GM21529 (cell line): ENCODE data around the gene SELENBP1.
A peak's percentile ranks its signal among the peaks of the same experiment; 100 is the strongest.

Source experiments
- ATAC-seq: cut with Tn5 transposase; IDR thresholded peaks from one replicate; pipeline ENCODE4 v1.9.1; 2021; ENCODE audit not compliant: unreplicated experiment

The SELENBP1 gene

DNA sequence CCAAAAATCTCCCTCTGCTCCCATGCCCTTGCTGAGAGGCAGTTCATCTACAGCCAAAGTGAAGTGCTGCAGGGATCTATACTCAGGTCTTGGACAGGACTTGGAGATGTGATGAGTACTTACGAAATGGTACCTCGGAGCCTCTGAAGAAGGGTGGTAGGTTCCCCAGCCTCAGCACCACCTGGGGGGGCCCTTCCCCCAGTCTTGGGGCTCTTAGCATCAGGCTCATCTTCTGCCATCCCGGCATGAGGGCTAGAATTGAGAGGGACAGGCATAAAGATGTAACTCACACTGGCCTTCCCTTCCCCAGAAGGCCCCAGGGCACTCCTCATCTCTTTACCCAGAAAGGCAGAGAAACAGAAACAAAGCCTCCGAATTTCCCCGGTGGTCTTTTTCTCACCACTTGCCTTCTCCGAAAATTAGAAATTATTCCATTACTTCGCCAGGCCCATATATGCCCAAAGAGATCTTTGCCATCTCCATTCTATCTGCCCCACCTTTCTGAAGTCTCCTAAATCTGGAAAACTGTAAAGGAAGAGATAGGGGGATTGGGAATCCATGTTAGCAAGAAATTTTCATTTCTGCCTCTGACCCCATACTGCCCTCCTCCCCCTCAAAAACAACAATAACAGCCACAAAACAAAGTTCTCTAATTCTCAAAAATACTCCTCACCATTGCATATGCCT lies 26.3 kb downstream of the SELENBP1 start:
- no peak for ATAC-seq

DNA sequence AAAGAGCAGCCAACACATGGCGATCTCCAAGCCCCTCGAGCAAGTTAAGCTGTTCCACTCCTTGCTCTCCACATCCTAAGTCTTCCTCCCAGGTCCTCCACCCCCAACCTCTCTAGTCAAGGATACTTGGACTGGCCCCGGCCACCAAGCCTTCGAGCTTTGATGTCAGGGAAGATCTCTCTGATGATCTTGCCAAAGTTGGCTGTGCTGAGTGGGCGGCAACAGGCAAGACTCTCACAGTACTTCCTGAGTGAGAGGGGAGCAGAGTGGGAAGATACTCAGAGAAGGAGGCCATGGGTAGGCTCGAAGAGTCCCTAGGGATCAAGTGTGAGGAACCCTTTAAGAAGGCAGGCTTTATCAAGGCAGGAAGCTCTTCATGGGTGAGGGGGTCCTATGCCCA lies 28.2 kb downstream of the SELENBP1 start:
- no peak for ATAC-seq

DNA sequence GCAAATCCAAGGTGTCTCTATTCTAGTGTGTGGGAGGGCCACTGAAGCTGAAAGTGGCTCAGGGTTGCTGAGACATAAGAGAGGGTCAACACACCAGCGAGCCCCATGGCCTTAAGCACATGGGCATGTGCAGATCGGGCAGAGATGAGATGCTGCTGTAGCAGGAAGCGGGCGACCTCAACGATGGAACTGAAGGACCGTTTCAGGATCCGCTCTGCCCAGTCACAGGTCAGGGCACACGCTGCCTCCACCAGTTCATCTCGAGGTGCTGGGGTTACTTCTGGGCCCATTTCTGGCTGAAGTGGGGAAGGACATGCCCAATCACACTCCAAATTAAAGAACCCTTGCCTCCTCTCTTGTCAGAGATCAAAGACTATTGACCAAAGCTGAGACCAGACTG lies 28.9 kb downstream of the SELENBP1 start:
- ATAC-seq, result no peak

DNA sequence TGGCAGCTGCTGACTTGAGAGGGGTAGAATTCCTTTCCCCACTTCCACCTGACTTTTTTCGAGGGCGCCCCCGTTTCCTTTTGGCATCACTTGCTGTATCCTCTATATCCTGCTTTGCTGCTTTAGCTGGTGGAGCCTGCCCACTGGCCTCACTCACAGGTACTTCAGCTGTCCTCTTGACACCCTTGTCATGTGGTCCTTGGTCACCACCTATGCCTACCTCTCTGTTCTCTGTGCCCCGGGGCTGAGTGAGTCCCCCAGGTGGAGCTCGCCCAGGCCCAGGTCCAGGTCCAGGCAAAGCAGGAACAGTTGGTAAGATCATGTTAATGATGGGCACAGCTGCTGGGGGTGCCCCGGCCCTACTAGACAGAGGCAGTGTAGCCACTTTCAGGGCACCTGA lies 29.9 kb downstream of the SELENBP1 start:
- ATAC-seq, result no peak

DNA sequence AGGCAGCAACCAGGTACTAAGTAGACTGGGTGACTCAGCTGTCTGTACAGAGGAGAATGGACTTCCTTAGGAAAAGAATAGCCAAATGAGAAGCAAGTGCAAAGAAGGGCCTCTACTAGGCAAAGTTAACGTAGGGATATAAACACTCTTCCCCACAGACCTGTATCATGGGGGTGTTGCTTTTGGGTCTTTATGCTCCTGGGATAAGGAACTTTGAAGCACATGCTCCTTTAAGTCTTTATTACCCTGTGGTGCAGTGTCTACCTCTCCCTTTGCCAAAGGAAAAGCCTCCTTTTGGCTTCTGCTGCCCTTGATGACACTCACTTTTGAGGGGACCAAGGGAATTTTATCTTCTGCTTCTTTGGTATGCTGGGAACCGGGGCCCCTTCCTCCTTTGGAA lies 30.5 kb downstream of the SELENBP1 start:
- ATAC-seq, result no peak

DNA sequence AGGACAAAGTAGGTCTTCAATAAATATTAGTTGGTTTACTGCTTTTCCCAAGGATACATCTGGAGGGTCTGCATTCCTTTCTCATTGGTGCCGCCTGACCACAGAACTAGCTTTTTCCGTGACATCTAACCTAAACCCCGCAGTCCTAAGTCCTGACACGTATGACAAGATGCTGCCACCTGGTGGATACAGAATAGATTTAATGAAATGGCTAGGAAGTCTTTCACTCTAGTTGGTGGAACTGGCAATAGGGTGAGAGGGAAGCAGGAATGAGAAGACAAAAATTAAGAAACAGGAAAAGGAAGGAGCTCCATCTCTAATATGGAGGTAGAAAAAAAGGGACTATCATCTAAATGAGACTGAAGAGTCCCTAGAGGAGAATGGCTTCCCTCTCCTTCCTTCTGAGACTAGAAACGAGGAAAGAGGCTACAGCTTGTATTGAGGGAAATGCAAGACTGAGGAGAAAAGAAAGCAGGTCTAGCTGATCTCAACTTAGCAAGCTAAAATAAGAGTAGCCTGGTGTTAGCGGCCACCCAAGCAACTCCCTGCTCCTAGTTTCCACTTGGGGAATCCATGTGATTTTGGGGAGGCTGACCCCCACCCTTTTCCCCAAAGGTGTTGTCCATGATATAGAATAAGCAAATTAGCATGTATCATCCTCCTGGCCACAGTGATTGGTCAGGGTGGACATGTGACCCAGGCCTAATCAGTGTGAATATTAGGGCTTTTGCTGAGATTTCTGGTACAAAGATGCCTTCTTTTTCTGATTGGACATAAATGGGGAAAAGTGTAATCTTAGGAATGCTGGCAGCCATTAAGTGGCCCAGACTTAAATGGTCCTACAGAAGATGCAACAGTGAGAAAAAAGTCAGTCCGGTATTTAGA lies 31.4 kb downstream of the SELENBP1 start:
- ATAC-seq, result peak; percentile 64

DNA sequence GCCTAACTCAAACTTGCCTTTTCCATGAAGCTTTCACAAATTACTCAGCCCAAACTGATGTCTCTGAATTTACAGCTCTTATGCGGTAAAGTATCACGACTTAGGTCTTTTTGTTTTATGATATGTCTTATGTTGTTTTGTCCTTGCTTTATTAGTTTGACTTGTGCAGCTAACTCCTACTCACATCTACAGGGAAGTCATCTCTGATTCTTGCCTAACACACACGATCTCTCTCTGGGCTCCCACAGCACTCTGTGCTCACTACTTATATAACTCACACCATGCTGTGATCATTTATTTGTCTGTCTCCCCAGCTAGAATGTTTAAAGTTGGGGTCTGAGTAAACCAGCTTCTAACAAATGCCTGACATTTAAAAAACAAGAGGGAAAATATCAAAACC lies 35.9 kb downstream of the SELENBP1 start:
- ATAC-seq, result no peak

DNA sequence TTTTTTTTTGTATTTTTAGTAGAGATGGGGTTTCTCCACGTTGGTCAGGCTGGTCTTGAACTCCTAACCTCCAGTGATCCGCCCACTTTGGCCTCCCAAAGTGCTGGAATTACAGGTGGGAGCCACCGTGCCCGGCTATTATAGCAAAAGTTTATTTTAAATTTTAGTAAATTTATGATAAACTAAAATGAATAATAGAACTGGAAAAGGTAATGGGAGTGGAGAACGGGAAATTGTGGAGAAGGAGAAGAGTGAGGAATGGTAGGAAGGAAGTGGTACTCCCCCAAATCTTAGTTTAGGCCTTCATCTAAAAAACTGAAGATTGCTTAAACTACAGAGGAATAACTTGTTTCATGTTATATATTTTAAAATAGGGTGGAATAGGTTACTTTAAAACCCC lies 37.7 kb downstream of the SELENBP1 start:
- ATAC-seq, result no peak

DNA sequence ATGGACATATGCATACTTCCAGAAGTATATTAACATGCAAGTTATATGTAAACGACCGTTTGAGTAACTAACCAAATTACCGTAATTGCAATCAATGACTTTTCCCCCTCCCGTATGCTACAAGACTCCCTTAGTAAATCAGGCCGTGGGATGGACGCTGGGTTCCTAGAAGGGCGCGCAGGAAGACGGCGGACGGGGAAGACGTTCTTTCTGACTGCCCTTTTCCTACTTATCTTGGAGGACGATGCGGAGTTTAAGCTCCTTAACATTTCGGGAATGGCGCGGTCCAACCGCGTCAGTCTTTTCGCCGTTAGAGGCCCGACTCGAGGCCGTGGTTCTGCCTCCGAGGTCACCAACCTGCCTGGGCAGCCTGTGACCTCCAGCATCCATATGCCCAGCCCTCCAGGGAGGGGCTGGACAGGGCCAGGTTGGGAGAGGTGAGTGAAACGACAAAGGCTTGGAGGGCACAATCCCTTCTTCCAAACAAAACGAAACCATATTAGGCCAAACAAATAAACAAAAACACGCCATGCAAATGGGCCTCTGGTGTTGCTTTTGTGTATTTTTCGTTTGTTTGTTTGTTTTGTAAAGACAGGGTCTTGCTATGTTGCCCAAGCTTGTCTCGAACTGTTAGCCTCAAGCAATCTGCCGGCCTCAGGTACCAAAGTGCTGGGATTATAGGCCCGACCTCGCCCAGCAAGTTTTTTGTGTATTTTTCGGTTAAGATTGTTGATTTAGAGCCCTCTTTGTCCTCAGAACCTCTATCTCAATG lies 44.4 kb downstream of the SELENBP1 start:
- ATAC-seq, result peak; percentile 5

DNA sequence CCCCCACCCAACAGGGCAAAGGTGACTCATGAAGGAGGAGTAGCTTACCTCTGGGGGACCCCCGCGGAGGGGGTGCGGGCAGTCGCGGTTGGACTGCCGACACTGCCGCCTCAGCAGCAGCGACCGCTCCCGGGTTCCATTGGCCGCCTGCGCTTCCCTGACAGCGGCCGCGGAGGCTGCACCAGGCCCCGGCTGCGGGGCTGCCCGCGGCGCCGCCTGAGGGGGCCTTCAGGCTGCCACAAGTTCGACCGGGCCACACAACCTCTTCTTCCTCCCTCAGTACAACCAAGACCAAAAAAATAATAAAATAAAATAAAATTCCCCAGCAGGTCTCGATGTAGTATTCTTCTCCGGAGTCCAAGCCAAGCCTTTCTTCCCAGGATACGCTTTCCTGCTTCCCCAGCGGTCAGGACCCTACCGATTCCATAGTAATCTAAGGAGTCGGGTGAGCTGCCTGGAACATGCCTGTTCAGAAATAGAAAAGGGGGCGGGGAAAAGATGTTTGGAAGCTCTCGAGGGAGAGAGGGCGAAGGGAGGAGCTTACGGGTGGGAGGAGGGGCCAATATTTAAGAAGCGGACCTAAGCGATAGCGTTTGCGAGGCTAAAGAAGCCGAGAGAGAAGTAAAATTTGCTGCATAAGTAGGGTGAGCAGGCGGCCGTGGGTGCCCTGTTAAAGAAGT lies 45.1 kb downstream of the SELENBP1 start, which contains the start of gene PI4KB:
TSS of gene PI4KB (minus strand) at position 194 of the 680 bp plus-strand sequence. CDS start 10,935 bp downstream, outside the sequence.
- ATAC-seq, result peak; percentile 81

DNA sequence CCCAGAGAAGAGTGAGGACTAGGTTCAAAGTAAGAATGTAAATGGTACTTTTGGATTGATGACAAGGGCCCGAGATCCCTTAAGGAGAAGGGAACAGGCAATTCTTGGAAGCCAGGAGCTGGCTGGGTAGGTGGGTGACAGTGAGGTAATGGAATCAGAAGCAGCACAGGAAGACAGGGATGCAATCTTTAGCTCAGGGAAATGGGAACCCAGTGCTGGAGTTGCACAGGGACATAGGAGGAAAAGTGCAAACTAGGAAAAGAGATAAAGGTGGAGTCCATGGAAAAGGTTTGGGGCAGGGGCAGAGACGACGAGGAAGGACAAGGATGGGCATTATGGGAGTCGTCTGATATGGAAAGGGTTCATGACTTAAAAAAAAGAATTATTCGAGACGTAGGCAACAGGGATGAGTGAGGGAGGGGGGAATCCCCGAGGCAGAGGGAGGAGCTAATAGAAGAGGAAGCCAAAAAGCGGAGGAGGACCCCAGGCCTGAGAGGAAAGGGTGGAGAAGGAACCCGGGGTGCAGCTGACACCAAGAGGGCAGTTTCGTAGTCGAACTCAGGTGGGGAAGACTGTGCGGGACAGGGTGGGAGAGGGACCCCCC lies 45.8 kb downstream of the SELENBP1 start:
- peak; percentile 61 for ATAC-seq

DNA sequence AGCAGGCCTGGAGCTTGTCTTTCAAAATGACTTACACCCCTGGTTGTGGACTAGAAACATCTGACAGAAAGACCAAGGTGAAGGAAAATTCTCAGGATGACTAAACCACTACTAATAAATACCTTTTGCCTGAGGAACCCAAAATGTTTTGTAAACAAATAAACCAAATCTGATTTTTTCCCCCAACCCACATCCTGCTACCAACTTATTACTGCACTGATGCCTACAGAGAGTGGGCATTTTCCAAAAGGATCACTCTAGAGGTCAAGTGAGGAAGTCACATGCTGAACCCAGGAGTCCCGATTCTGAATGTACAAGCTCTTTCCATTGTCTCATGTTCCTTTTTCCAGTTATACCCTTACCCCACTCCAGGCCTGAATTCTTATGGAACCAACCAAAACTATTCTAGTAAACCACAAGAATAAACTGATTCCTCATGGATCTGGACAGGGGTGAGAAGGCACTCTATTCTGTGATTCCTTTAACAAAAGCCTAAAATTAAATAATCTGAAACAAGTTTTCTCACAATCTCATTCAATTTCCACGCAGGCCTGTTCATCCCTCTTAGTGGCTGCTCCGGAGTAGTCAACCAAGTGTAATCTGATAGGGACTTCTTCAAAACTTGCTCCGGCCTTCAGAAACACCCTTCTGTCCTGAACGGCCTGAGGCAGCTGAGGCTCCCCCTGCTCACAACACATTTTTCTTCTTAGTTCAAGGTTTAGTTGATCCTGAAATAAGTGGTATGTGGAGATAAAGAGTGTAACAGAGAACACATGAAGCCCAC lies 46.7 kb downstream of the SELENBP1 start:
- no peak for ATAC-seq

DNA sequence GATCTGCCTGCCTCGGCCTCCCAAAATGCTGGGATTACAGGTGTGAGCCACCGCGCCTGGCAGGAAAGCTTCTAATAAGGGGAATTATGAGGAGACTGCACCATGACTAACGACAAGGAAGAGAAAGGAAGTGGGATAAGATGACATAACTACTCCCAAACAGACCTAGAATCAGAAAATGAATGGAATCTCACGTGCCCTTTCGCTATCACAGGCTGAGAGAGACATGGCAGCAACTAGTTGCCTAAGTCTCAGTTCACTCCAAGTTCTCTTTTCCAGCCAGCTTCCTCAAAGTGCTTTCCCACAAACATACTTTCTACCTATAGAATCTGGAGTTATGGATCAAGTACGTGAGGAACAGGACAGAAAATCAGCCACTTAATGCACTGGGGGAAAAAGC lies 47.3 kb downstream of the SELENBP1 start:
- no peak for ATAC-seq

DNA sequence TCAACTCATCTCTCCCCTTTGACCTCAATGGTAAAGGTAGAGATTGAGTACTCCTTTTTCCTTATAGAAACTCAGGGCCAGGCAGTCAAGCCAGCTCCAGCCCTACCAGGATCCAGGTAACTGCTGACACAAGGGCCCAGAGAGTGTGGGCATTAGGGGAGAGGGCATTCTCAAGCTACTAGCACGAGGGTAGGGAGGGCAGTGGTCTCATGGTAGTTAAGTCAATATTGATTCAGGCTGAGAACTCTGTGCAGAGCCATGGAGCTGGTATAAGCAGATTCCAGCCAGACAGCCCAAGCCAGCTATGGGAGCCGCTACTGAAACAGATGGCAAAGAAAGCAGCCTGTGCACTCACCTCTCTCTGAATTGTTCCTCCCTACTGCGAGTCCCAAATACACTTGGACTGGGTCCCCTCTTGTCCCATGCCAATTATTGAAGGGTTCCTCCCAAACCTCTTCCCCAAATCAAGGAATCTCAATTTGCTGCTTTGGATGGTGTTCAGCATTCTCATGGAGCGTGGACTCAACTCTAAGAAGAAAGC lies 48.0 kb downstream of the SELENBP1 start:
- ATAC-seq, result no peak

DNA sequence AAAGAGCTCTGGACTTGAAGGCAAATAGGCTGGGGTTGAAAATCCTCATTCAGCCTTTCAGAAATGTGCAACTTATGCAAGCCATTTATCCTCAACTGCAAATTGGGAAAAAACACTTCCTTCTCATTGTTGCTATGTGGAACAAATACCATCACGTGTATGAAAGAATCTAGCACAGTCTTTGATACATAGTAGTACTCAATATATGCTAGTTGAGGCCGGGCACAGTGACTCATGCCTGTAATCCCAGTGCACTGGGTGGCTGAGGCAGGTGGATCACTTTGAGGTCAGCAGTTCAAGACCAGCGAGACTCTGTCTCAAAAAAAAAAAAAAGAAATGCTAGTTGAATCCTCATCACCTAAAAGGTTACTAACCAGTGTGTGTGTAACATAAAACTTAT lies 53.5 kb downstream of the SELENBP1 start:
- ATAC-seq, result no peak

DNA sequence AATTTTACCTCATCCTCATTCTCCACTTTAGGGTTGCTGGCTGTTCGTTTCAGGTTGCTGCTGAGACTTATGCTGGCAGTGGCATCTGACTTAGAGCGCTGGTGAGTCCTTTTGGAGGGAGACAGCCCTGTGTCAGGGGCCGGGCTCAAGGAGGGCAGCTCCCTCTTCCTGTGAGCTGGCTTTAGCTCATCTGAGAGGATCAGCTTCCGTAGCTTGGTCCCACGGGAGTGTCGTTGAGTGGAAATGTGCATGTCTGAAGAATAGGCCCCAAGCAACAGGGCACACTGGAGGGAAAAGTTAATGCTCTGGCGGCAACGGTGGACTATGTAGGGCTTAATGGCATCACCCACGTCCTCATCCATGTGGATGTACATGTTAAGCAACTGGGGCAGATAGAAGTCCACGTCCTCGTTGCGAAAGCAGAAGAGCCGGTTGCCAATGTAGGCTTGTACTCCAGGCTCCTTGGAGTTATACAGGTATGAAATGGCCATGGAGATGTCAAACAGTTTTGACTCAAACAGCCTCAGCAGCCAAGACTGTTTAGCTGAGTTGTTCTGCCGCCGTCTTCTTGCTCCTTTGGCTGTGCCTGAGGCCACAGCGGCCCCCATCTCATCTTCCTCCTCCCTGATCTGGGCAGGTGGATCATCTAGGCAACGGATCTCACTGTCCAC lies 56.8 kb downstream of the SELENBP1 start:
- no peak for ATAC-seq
